ENCODE results near the gene KCNJ6. TPM values are rescaled to one million over a fixed set of nuclear protein-coding genes. Genes with fewer than 3 reads are reported as not detected.

The KCNJ6 gene
- total RNA-seq, 2 experiments from 2014 or later, result not detected

DNA sequence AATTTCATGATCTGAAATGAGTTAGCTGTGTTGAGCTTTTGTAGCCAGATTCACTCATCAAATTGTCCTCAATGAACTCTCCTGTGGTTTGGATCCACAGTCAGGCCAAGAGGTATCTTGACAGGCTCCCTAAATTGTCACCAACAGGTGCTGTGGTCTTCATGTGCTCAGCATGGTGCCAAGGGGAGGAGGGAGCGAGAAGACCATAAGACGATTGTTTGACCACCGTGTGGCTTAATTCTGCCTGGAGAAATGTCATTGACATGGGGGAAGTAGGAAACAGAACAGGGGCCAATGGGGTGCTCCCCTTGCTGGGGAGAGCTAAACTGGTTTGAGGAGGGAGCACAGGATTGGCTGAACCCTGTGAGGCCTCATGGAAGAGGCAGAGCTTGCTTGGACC is 219.3 kb downstream of the KCNJ6 start:
- Mint-ChIP-seq H3K4me1 (no peaks in the 10 kb centered on the region), H3K36me3 (no peaks in the 10 kb centered on the region), H3K4me3 (no peak overlapping the region), H3K27ac (no peak overlapping the region), H3K9me3 (no peaks in the 10 kb centered on the region), H3K27me3 (peaks cover 14% of the 10 kb centered on the region)
- DNase-seq, result no peak

DNA sequence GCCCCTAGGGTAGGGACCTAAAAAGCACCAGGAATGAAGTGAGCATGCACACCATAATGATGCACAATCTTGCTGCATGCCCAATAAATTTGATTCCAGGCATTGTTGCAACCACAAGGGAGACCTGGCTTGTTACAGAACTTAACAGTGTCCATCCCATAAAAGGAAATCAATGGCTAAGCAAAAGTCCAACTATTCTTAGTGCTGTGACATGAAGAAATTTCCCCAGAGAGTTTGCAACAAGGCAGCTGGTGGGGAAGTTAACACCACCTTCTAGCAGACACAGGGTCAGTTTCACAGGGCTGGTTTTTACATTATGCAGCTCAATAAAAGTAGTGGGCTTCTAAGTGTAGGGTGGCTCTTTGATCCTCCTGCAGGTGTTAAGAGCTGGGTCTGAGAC is 221.1 kb downstream of the KCNJ6 start:
- Mint-ChIP-seq H3K9me3 (no peaks in the 10 kb centered on the region), H3K36me3 (no peaks in the 10 kb centered on the region), H3K4me3 (no peak overlapping the region), H3K4me1 (no peaks in the 10 kb centered on the region), H3K27ac (no peak overlapping the region), H3K27me3 (peaks cover 14% of the 10 kb centered on the region)
- DNase-seq, result no peak

- Mint-ChIP-seq H3K27ac (no peak overlapping the region), H3K27me3 (no peaks in the 10 kb centered on the region), H3K9me3 (no peaks in the 10 kb centered on the region), H3K36me3 (no peaks in the 10 kb centered on the region), H3K4me1 (no peaks in the 10 kb centered on the region), H3K4me3 (no peak overlapping the region)
- no peak for DNase-seq
Observed at GRCh38 chr21:37688952-37689659, 227.2 kb downstream of the KCNJ6 start.

DNA sequence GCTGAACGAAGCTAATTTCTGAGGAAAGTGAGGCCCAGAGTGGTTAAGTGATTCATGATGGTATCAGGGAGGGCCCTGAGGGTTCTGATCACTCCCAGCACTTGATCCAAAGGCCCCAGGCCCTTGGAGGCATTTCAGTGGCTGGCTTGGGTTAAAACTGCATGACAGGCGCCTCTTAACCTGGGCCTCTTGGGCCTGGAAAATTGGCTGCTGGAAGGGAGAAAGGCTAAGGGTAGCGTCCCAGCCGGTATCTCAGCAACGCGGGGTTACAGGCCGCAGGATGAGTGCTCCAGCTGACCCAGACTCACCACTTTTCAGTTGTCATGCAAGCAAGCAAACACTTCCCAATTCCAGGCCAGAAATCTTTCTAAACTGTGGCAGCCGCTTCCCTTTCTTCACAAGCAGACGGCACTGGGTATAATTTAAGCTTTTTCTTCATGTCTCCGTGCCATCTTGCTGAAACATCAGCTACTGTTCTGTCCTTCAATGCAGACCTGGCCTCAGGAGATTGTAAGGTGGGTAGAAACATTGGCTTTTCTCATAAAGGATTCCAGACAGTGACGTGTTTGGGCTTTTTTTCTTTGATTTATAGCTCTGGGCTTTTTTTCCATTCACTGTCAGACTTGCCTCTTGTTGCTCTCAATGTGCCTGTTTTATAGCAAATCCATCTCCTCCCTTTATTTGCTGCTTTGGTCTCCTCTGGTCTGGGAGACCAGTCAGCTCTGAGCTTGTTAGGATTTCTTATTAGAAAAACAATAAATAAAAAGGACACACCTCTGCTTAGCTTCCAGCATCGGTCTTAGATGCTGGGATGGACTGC is 229.1 kb downstream of the KCNJ6 start:
- DNase-seq, result no peak
- Mint-ChIP-seq H3K4me1 (no peaks in the 10 kb centered on the region), H3K27me3 (no peaks in the 10 kb centered on the region), H3K9me3 (no peaks in the 10 kb centered on the region), H3K4me3 (no peak overlapping the region), H3K27ac (no peak overlapping the region), H3K36me3 (no peaks in the 10 kb centered on the region)

DNA sequence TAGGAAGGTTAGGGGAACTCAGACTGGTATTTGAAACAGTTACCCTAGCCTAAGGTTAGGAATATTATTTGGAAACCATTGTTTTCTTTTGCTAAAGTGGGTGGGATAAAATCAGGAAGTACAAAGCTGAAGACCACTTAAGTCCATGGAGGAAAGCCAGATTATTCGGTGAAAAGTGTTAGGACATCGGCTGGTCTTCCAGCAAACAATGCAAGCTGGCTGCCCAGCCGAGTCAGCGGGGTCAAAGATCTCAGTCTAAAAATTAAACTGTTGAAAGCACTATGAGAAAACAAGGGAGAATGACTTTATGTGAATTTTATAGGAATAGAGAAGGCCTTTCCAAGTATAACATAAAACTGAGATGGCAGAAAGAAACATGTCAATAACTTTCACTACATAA is 231.7 kb downstream of the KCNJ6 start:
- no peaks in the 10 kb centered on the region for H3K9me3 Mint-ChIP-seq
- no peak overlapping the region for H3K4me3 Mint-ChIP-seq
- no peak for DNase-seq
- H3K27ac Mint-ChIP-seq, result no peak overlapping the region
- H3K4me1 Mint-ChIP-seq, result no peaks in the 10 kb centered on the region
- H3K27me3 Mint-ChIP-seq, result peaks cover 5% of the 10 kb centered on the region
- H3K36me3 Mint-ChIP-seq, result no peaks in the 10 kb centered on the region

DNA sequence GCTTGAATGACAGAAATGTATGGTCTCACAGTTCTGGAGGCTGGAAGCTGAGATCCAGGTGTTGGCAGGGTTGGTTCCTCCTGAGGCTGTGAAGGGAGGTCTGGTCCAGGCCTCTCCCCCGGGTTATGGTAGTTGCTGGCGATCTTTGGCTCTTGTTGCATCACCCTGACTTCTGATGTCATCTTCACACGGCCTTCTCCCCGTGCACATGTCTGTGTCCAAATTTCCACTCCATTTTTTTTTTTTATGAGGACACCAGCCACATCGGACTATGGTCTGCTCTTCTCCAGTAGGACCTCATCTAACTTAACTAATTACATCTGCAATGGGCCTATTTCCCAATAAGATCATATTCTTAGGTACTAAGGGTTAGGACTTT is 232.2 kb downstream of the KCNJ6 start:
- Mint-ChIP-seq H3K27ac (no peak overlapping the region), H3K27me3 (peaks cover 5% of the 10 kb centered on the region), H3K4me3 (no peak overlapping the region), H3K9me3 (no peaks in the 10 kb centered on the region), H3K4me1 (no peaks in the 10 kb centered on the region), H3K36me3 (no peaks in the 10 kb centered on the region)
- no peak for DNase-seq

DNA sequence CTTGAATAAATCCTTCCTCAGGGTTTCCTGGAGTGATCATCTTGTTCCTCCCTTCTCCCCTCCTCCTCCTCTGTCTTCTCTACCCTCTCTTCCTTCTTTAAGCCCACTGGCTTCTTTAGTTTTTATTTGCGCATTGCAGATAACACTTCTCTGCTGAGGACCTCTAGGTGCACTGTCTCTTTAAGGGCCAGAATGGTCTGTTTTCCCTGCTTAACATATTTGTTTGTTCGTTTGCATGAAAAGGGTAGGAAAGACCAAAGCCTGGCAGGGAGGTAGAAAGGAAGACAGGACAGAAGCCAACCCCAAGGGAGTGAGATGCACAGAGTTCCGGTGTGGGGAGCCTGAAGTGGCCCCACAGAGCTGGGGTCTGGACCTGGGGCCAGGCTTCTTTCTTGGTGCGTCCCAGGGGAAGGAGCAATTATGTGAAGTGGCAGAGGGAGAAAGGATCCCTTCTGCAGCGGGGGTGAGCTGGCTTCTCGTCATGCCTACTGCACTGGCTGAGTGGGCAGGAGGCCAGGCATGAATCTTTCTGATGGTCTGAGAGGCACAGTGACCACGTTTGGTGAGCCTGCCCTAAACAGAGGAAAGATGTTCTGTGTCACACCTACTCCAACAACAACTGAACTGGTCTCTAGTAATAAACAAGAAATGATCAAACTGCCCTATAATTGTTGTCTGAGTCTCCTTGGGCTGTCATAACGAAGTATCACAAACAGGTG is 232.7 kb downstream of the KCNJ6 start:
- H3K27me3 Mint-ChIP-seq, result peaks cover 5% of the 10 kb centered on the region
- no peaks in the 10 kb centered on the region for H3K4me1 Mint-ChIP-seq
- DNase-seq, result no peak
- no peak overlapping the region for H3K4me3 Mint-ChIP-seq
- no peak overlapping the region for H3K27ac Mint-ChIP-seq
- H3K9me3 Mint-ChIP-seq, result no peaks in the 10 kb centered on the region
- H3K36me3 Mint-ChIP-seq, result no peaks in the 10 kb centered on the region

- DNase-seq, result no peak
- Mint-ChIP-seq H3K9me3 (no peaks in the 10 kb centered on the region), H3K27ac (no peak overlapping the region), H3K4me1 (no peaks in the 10 kb centered on the region), H3K36me3 (no peaks in the 10 kb centered on the region), H3K27me3 (peaks cover 6% of the 10 kb centered on the region), H3K4me3 (no peak overlapping the region)
Observed at GRCh38 chr21:37682966-37683365, 233.3 kb downstream of the KCNJ6 start.

DNA sequence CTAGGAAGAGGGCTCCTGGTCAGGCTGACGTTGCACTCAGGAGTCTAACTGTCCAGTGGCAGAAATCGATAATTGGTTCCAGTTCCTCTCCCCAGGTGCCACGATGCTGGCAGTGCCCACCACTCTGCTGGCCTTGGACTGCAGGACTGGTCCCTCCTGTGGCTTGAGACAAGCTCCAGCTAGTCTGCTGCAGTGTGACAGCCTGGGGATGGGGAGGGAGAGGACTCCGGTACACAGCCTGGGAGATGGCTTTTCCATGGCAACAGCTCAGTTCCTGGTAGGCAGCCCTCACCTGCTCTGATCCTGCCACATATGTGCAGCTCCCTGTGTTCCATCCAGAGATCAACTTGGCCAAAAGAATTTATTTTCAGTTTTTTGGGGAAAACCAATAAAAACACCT is 239.3 kb downstream of the KCNJ6 start:
- no peaks in the 10 kb centered on the region for H3K9me3 Mint-ChIP-seq
- no peak for DNase-seq
- no peaks in the 10 kb centered on the region for H3K36me3 Mint-ChIP-seq
- H3K27ac Mint-ChIP-seq, result no peak overlapping the region
- peaks cover 39% of the 10 kb centered on the region for H3K27me3 Mint-ChIP-seq
- H3K4me3 Mint-ChIP-seq, result no peak overlapping the region
- H3K4me1 Mint-ChIP-seq, result no peaks in the 10 kb centered on the region

GRCh38 chr21:37675202-37675801 is 241.0 kb downstream of the KCNJ6 start:
- peak; percentile 54 for DNase-seq
- Mint-ChIP-seq H3K9me3 (no peaks in the 10 kb centered on the region), H3K27me3 (peaks cover 34% of the 10 kb centered on the region), H3K4me3 (no peak overlapping the region), H3K4me1 (no peaks in the 10 kb centered on the region), H3K36me3 (no peaks in the 10 kb centered on the region), H3K27ac (no peak overlapping the region)

- Mint-ChIP-seq H3K4me3 (no peak overlapping the region), H3K9me3 (no peaks in the 10 kb centered on the region), H3K4me1 (no peaks in the 10 kb centered on the region), H3K27me3 (peaks cover 34% of the 10 kb centered on the region), H3K36me3 (no peaks in the 10 kb centered on the region), H3K27ac (no peak overlapping the region)
- DNase-seq, result no peak
Observed at GRCh38 chr21:37673801-37674575, 242.3 kb downstream of the KCNJ6 start.

DNA sequence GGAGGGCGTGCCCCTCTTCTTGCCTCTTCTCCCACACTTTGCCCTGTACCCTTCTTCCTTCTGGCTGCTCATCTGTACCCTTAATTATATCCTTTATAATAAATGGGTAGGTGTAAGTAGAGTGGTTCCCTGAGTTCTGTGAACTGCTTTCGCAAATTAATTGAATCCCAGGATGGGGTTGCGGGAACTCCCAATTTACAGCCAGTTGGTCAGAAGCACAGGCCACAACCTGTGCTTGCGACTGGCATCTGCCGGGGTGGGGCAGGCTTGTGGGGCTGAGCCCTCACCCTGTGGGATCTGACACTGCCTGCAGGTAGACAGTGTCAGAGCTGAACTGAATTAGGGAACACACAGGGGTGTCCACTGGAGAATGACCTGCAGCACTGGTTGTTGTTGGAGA is 244.9 kb downstream of the KCNJ6 start:
- Mint-ChIP-seq H3K9me3 (no peaks in the 10 kb centered on the region), H3K27me3 (peaks cover 25% of the 10 kb centered on the region), H3K4me1 (no peaks in the 10 kb centered on the region), H3K36me3 (no peaks in the 10 kb centered on the region), H3K27ac (no peak overlapping the region), H3K4me3 (no peak overlapping the region)
- no peak for DNase-seq

GRCh38 chr21:37670883-37671282 is 245.4 kb downstream of the KCNJ6 start:
- H3K9me3 Mint-ChIP-seq, result no peaks in the 10 kb centered on the region
- H3K4me3 Mint-ChIP-seq, result no peak overlapping the region
- no peaks in the 10 kb centered on the region for H3K36me3 Mint-ChIP-seq
- DNase-seq, result no peak
- no peak overlapping the region for H3K27ac Mint-ChIP-seq
- peaks cover 25% of the 10 kb centered on the region for H3K27me3 Mint-ChIP-seq
- no peaks in the 10 kb centered on the region for H3K4me1 Mint-ChIP-seq

DNA sequence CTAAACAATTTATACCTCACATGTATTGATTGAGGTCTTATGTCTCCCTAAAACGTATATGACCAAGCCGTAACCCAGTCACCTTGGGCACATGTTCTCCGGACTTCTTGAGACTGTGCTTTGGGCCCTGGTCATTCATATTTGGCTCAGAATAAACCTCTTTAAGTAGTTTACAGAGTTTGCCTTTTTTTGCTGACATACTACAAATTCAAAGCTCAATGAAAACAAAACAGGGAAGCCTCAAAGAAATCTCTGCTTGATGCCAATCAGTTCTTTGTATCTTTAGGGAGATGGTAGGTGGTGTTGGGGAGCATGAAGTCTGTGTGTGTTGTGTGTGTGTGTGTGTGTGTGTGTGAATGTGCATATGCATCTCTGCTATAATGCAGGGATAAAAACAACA is 247.0 kb downstream of the KCNJ6 start:
- H3K27me3 Mint-ChIP-seq, result peaks cover 16% of the 10 kb centered on the region
- H3K4me1 Mint-ChIP-seq, result no peaks in the 10 kb centered on the region
- no peaks in the 10 kb centered on the region for H3K36me3 Mint-ChIP-seq
- no peak overlapping the region for H3K4me3 Mint-ChIP-seq
- no peaks in the 10 kb centered on the region for H3K9me3 Mint-ChIP-seq
- no peak for DNase-seq
- no peak overlapping the region for H3K27ac Mint-ChIP-seq
